Sigmoid colon (tissue), 7 donors: ENCODE measurements around the gene PLA1A. TPM values are rescaled to one million over a fixed set of nuclear protein-coding genes. Genes with fewer than 3 reads are reported as not detected.
A peak's percentile ranks its signal among the peaks of the same experiment; 100 is the strongest.
"Not testable (repeated sequence)": the region's sequence is repeated elsewhere in the genome, so short reads cannot be mapped to it uniquely, and the experiment has no call there.

Experiments
- DNase-seq: peaks from one replicate; pipeline ENCODE4 v3.0.0-alpha.2; 2019
- H3K27ac ChIP-seq, 4 donors: fragments of 200-600 bp; sonication (generic); one replicate each; pipeline ENCODE4 v1.5.1; 2016 to 2019; ENCODE audit warnings: mild to moderate bottlenecking in 1 of 4
- H3K27me3 ChIP-seq, 3 donors: fragments of 200-600 bp; sonication (generic); one replicate each; pipeline ENCODE4 v1.5.1; 2019; ENCODE audit warnings: mild to moderate bottlenecking in 1 of 3
- H3K36me3 ChIP-seq, 4 donors: fragments of 200-600 bp; sonication (generic); one replicate each; pipeline ENCODE4 v1.5.1; 2016 to 2019
- H3K4me1 ChIP-seq, 4 donors: fragments of 200-600 bp; sonication (generic); one replicate each; pipeline ENCODE4 v1.5.1; 2017 to 2019
- H3K4me3 ChIP-seq, 4 donors: fragments of 200-600 bp; sonication (generic); one replicate each; pipeline ENCODE4 v1.5.1; 2017 to 2019; ENCODE audit warnings: mild to moderate bottlenecking in 2 of 4, moderate library complexity in 1 of 4
- H3K9me3 ChIP-seq, 4 donors: fragments of 200-600 bp in 3 of 4; sonication (generic) in 3 of 4; one replicate each; pipeline versions ENCODE4 v1.5.1 to v1.6.1; 2013 to 2019
- CTCF ChIP-seq, 4 experiments: fragments of 450-650 bp in 3 of 4; fragments of 200-600 bp in 1 of 4; IDR thresholded peaks; one replicate each; pipeline ENCODE4 v1.5.1; 2016 to 2019; ENCODE audit warnings: antibody characterized with exemption in 4 of 4, mild to moderate bottlenecking in 3 of 4, moderate library complexity in 2 of 4
- EP300 ChIP-seq, 4 donors: sonication (generic); formaldehyde crosslinking; IDR thresholded peaks; one replicate each; pipeline ENCODE4 v1.6.1; 2017; ENCODE audit warnings: antibody characterized with exemption in 4 of 4
- POLR2A ChIP-seq, 2 donors: fragments of 450-650 bp; IDR thresholded peaks; one replicate each; pipeline ENCODE4 v1.6.1; 2016; ENCODE audit warnings: antibody characterized with exemption in 2 of 2, mild to moderate bottlenecking in 2 of 2, moderate library complexity in 2 of 2
- POLR2AphosphoS5 ChIP-seq, 4 donors: sonication (generic); formaldehyde crosslinking; IDR thresholded peaks; one replicate each; pipeline ENCODE4 v1.6.1; 2017; ENCODE audit warnings: antibody characterized with exemption in 4 of 4
- WGBS, 2 donors: extraction: QIAGEN DNeasy Blood & Tissue Kit; methylation state at CpG; one replicate each; pipeline ENCODE4 v1.1.7; 2013; 5-methylcytosine and 5-hydroxymethylcytosine counted together
- intact Hi-C: fragments of 100-400 bp; cut with DNase I; formaldehyde crosslinking; loops from one replicate; pipeline ENCODE4 v1.15.1; 2023
- polyA plus RNA-seq, 3 donors: library from polyadenylated mRNA; stranded (reverse); fragments of 200-250 nt; gene quantifications; one replicate each; pipeline ENCODE4 v1.2.3, GENCODE V29; 2013
- total RNA-seq, 4 donors: library from RNA; depleted of rRNA; stranded (reverse); fragments of >200 nt; gene quantifications; one replicate each; pipeline ENCODE4 v1.1.0, GENCODE V29; 2016
- donor health status: healthy with polysubstance abuse.
- donor health status: Bipolar disorder and iron deficiency.
- donor health status: healthy.

The PLA1A gene
- total RNA-seq (1 to 10 TPM; 1.2 to 4.6 (median 2.1) TPM), polyA plus RNA-seq (1 to 10 TPM in 1 of 3 donors, under 1 TPM in 1, not detected in 1; 0.69 to 2.9 TPM)

GRCh38 chr3:119597548-119598288 lies at the start of gene PLA1A:
Gene PLA1A, plus strand, starts transcription at chr3:119597885. Its CDS starts 29 bp downstream, at chr3:119597914.
- Histone ChIP-seq H3K9me3 (no peaks in the 10 kb centered on the region), H3K4me3 (no peak within 1 kb of the TSS), H3K27me3 (no peaks in the 10 kb centered on the region), H3K36me3 (no peaks in the 10 kb centered on the region), H3K27ac (peak within 1 kb of the TSS in 3 of 4 donors; percentile 4 to 56 (median 7)), H3K4me1 (peaks cover 0 to 14% (median 2%) of the 10 kb centered on the region in 4 donors)
- DNase-seq = no peak
- WGBS, 2 donors = 28 to 56% methylated on average over 7 of the region's 7 CpGs
- intact Hi-C loops = no loop called here
- TF ChIP-seq POLR2AphosphoS5 (IDR thresholded peaks at IDR 0.05) (no peak), EP300 (IDR thresholded peaks at IDR 0.05) (no peak), CTCF (IDR thresholded peaks at IDR 0.05) (no peak)

GRCh38 chr3:119548341-119548740 lies 49.3 kb upstream of the PLA1A start:
- 58 to 79% methylated on average over 3 of the region's 3 CpGs for WGBS, 2 donors
- Histone ChIP-seq H3K4me3 (no peak overlapping the region), H3K9me3 (no peaks in the 10 kb centered on the region), H3K36me3 (no peaks in the 10 kb centered on the region), H3K27me3 (no peaks in the 10 kb centered on the region), H3K4me1 (no peaks in the 10 kb centered on the region), H3K27ac (no peak overlapping the region)
- no peak for DNase-seq
- intact Hi-C loops = no loop called here
- no peak for TF ChIP-seq POLR2AphosphoS5 (IDR thresholded peaks at IDR 0.05)
- TF ChIP-seq POLR2A (IDR thresholded peaks at IDR 0.05) = no peak
- TF ChIP-seq CTCF (IDR thresholded peaks at IDR 0.05) = no peak
- TF ChIP-seq EP300 (IDR thresholded peaks at IDR 0.05) = no peak

GRCh38 chr3:119550192-119550910 lies 47.3 kb upstream of the PLA1A start:
- intact Hi-C loops = no loop called here
- WGBS, 2 donors = 89 to 91% methylated on average over 9 of the region's 9 CpGs
- Histone ChIP-seq H3K27ac (no peak overlapping the region), H3K27me3 (no peaks in the 10 kb centered on the region), H3K4me1 (no peaks in the 10 kb centered on the region), H3K4me3 (no peak overlapping the region), H3K9me3 (no peaks in the 10 kb centered on the region), H3K36me3 (no peaks in the 10 kb centered on the region)
- DNase-seq = no peak
- no peak for TF ChIP-seq EP300 (IDR thresholded peaks at IDR 0.05)
- no peak for TF ChIP-seq POLR2A (IDR thresholded peaks at IDR 0.05)
- TF ChIP-seq POLR2AphosphoS5 (IDR thresholded peaks at IDR 0.05) = no peak
- TF ChIP-seq CTCF (IDR thresholded peaks at IDR 0.05) = no peak

GRCh38 chr3:119551598-119551997 lies 46.1 kb upstream of the PLA1A start:
- Histone ChIP-seq H3K36me3 (no peaks in the 10 kb centered on the region), H3K4me1 (no peaks in the 10 kb centered on the region), H3K27ac (no peak overlapping the region), H3K4me3 (no peak overlapping the region), H3K9me3 (no peaks in the 10 kb centered on the region), H3K27me3 (no peaks in the 10 kb centered on the region)
- WGBS, 2 donors = 89 to 93% methylated on average over 5 of the region's 5 CpGs
- DNase-seq = no peak
- intact Hi-C loops = no loop called here
- no peak for TF ChIP-seq POLR2A (IDR thresholded peaks at IDR 0.05)
- TF ChIP-seq CTCF (IDR thresholded peaks at IDR 0.05) = no peak
- TF ChIP-seq EP300 (IDR thresholded peaks at IDR 0.05) = no peak
- no peak for TF ChIP-seq POLR2AphosphoS5 (IDR thresholded peaks at IDR 0.05)

- H3K36me3 ChIP-seq, DNase-seq, H3K4me1 ChIP-seq, H3K27me3 ChIP-seq, H3K9me3 ChIP-seq, H3K4me3 ChIP-seq, H3K27ac ChIP-seq, intact Hi-C loops: not testable (repeated sequence)
- 90 to 93% methylated on average over 6 of the region's 6 CpGs for WGBS, 2 donors
These were observed 44.8 kb upstream of the PLA1A start for GRCh38 chr3:119552928-119553327.
